PC-9 (cell line): ENCODE data around the gene CACNA1D.

Experiments used
- CTCF ChIP-seq: fragments of 200-600 bp; sonication (generic); conservative IDR thresholded peaks from 2 replicates; pipeline ENCODE4 v1.6.1; 2017; ENCODE audit warnings: mixed run types, antibody characterized with exemption, mild to moderate bottlenecking, moderate library complexity
- EZH2 ChIP-seq: fragments of 200-600 bp; sonication (generic); IDR thresholded peaks from 2 replicates; pipeline ENCODE4 v1.8.0; 2017; ENCODE audit warnings: antibody characterized with exemption, low read depth

GRCh38 chr3:53794597-53794996 lies 300.2 kb downstream of the CACNA1D start:
- no peak for TF ChIP-seq CTCF
- TF ChIP-seq EZH2 = no peak
